Activated gamma-delta T cell (primary cell): ENCODE data around the gene ZEB2.

Experiments
- DNase-seq: peaks from one replicate; lab custom pipeline; 2025; lab: John Stamatoyannopoulos, UW

ZEB2 gene

GRCh38 chr2:144357623-144358373 lies 162.1 kb downstream of the ZEB2 start:
- DNase-seq = no peak

GRCh38 chr2:144356402-144356801 lies 163.5 kb downstream of the ZEB2 start:
- DNase-seq = no peak

- DNase-seq = no peak
Observed at GRCh38 chr2:144354953-144355352, 165.0 kb downstream of the ZEB2 start.

- no peak for DNase-seq
Observed at GRCh38 chr2:144351687-144352086, 168.2 kb downstream of the ZEB2 start.

GRCh38 chr2:144350151-144350802 lies 169.6 kb downstream of the ZEB2 start:
- no peak for DNase-seq

- DNase-seq = no peak
Observed at GRCh38 chr2:144349674-144350073, 170.2 kb downstream of the ZEB2 start.

- DNase-seq = no peak
Observed at GRCh38 chr2:144348846-144349245, 171.1 kb downstream of the ZEB2 start.

GRCh38 chr2:144346229-144346628 lies 173.7 kb downstream of the ZEB2 start:
- DNase-seq = no peak

- DNase-seq = no peak
Observed at GRCh38 chr2:144343145-144343544, 176.8 kb downstream of the ZEB2 start.

GRCh38 chr2:144341538-144341937 lies 178.4 kb downstream of the ZEB2 start:
- no peak for DNase-seq

- DNase-seq = no peak
Observed at GRCh38 chr2:144339048-144339447, 180.9 kb downstream of the ZEB2 start.

GRCh38 chr2:144334551-144334950 lies 185.4 kb downstream of the ZEB2 start:
- no peak for DNase-seq
